TTC549 (cell line): ENCODE results near the gene OBSCN.

Experiments
- FAIRE-seq: peaks from 2 replicates; lab custom pipeline; 2012; peaks lifted over from hg19 to GRCh38; lab: Jason Lieb, UNC

OBSCN gene

GRCh38 chr1:228329887-228330286 lies 122.0 kb downstream of the OBSCN start:
- FAIRE-seq, result no peak

GRCh38 chr1:228332797-228333738 lies 125.2 kb downstream of the OBSCN start:
- no peak for FAIRE-seq

- no peak for FAIRE-seq
These were observed 125.9 kb downstream of the OBSCN start for GRCh38 chr1:228333739-228334115.

DNA sequence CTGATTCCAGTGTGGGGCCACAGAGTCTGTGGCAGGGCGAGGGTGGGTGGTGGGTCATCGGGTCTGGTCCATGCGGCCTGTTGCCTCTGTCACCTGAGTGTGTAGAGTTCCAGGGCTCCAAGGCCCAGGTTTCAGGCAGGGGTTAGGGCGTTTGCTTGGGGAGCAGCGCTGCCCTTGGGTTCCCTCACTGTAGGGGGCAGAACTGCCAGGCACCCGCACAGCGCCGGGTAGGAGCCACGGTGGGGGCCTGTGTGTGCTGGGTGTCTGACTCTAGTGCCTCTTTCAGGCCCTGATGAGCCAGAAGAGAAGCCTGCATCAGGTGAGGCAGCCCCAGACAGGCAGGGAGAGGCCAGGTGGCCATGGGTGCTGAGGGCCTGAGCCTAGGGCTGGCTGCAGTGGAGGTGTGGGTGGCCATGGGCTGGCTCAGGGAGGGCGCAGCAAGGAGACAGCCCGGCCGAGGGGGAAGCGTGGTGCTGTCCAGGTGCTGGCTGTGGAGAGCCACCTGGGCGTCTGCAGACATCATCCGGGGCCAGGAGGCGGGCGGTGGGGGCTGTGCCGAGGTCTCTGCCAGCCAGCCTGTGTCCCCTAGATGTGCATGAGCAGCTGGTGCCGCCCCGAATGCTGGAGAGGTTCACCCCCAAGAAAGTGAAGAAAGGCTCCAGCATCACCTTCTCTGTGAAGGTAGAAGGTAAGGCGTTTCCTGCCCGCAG lies 126.5 kb downstream of the OBSCN start:
- FAIRE-seq, result no peak

DNA sequence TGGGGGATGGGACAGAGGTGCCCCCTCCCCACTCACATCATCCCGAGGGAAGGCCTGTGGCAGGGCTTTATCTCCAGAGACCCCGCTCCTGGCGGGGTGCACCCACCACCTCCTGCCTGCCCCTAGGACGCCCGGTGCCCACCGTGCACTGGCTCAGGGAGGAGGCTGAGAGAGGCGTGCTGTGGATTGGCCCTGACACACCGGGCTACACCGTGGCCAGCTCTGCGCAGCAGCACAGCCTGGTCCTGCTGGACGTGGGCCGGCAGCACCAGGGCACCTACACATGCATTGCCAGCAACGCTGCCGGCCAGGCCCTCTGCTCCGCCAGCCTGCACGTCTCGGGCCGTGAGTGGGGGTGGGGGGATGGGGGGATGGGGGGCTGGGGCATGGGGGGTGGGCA lies 127.1 kb downstream of the OBSCN start:
- no peak for FAIRE-seq

DNA sequence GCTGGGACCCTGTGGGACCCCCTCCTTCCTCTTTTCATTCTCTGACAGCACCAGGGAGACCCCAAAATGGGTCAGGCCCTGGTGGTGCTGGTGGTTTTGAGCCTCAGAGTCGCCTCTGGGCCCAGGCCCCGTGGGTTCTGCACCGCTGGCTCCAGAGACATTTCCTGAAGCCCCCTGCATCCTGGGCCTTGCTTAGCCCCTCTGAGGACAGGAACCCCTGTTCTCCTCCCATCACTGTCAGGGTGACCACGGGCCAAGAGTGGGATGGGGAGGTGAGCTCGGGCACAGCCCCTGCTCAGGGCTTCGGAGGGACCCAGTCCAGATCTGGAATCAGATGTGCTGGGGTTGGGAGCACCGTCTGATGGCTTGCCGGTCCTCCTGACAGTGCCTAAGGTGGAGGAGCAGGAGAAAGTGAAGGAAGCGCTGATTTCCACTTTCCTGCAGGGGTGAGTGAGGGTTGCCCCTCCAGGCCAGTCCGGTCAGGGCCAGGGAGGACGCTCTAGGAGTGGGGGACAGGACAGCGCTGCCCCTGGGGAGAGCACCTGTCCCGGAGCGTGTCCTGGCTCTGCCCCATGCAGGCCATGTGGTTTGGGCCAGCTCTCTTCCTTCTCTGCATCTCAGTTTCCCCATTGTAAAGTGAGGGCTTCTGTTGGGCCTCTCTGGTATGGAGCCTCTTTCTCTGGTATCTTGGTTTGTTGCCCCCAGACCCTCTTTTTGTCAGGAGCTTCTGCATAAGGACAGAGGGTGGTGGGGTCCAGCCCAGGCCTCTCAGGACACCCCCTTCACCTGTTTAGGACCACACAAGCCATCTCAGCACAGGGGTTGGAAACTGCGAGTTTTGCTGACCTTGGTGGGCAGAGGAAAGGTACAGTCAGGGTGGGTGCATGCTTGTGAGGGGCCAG lies 127.8 kb downstream of the OBSCN start:
- no peak for FAIRE-seq

DNA sequence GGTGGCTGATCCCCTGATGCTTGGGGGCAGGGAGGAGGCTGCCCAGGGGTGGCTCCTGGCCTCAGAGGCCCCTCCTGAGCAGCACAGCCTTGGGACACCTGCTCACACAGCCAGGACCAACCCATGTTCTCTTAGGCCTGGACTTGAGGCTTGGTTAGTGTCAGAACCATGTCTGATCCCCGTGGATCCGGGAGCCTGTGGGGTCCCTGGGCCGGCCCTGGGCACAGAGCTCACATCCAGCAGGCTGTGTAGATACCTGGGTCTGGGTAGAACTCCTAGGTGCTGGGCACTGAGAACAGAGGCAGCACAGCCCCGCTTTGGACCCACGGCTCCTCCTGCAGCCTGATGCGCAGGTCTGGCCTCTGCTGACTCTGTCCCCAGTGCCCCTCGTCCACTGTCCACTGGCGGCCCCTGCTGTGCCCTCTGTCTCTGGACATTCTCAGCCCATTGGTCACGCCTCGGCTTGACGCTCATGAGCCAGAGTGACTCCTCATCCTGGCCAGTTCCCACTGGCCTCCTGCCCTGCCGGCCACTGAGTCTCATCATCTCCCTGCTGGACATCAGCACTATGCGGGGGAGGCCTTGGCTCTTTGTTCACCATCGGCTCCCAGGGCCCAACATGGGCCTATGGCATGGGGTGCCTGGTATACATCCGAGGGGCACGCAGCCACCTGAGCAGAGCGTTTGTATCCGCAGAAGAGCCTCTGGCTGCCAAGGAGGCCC lies 128.6 kb downstream of the OBSCN start:
- no peak for FAIRE-seq

GRCh38 chr1:228337031-228337564 lies 129.3 kb downstream of the OBSCN start:
- no peak for FAIRE-seq

DNA sequence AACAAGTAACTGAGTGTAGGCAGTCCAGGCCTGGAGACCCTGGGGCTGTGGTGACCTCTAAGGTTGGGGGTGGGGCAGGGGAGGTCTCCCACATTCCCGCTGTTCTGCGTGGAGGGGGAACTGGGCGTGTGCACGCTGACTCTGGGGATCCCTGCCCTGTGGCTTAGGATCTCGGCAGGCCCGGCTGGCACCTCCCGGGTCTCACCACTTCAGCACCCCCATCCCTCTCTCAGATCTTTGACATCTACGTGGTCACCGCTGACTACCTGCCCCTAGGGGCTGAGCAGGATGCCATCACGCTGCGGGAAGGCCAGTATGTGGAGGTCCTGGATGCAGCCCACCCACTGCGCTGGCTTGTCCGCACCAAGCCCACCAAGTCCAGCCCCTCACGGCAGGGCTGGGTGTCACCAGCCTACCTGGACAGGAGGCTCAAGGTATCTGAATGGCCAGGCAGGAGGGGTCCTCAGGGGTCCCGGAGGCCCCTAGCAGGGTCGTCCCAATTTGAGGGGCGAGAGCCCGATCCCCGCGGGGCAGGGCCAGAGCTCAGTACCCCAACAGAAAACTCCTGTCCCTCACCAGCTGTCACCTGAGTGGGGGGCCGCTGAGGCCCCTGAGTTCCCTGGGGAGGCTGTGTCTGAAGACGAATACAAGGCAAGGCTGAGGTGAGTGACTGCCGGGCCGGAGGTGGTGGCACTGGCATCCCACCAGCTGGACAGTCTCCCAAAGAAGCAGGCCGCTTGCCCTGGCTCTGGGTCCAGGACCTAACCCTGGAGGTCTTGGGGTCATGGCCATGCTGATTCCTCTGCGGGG lies 130.1 kb downstream of the OBSCN start:
- no peak for FAIRE-seq

- no peak for FAIRE-seq
These were observed 130.7 kb downstream of the OBSCN start for GRCh38 chr1:228338521-228339051.

GRCh38 chr1:228339059-228339704 lies 131.3 kb downstream of the OBSCN start:
- no peak for FAIRE-seq

- FAIRE-seq, result no peak
These were observed 132.2 kb downstream of the OBSCN start for GRCh38 chr1:228339766-228340685.

GRCh38 chr1:228340686-228341449 lies 133.0 kb downstream of the OBSCN start:
- no peak for FAIRE-seq

- no peak for FAIRE-seq
These were observed 133.6 kb downstream of the OBSCN start for GRCh38 chr1:228341450-228341813.

DNA sequence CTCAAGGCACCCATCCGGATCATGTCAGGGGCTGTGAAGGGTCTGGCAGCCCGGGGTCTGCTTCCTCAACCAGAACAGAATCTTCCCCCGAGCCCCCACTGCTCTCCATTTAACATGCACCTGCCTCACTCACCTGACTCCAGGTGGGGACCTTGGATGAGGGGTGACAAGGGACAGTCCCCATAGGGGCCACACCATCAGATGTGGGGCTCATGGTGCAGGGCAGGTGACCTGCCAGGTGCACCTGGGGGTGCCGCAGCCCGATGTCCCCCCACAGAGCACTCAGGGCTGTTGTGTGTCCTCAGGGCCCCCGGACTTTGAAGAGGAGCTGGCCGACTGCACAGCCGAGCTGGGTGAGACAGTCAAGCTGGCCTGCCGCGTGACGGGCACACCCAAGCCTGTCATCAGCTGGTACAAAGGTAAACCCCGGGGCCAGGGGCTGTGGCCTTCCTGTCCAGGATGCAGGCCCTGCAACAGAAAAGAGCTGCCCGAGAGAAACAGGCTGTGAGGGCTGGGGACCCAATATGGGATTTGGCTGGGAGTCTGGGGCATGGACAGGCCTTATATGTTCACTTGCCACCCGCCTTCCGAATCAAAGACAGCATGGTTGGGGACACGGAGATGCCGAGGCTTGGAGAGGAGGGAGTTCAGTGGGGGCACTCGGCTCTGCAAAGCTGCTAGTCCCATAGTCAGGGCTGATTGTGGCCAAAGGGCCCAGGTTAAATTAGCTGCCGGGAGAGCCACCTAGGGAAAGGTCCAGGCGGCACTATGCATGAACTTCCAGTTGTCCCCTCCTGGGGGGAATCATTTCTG lies 134.2 kb downstream of the OBSCN start:
- FAIRE-seq, result no peak

DNA sequence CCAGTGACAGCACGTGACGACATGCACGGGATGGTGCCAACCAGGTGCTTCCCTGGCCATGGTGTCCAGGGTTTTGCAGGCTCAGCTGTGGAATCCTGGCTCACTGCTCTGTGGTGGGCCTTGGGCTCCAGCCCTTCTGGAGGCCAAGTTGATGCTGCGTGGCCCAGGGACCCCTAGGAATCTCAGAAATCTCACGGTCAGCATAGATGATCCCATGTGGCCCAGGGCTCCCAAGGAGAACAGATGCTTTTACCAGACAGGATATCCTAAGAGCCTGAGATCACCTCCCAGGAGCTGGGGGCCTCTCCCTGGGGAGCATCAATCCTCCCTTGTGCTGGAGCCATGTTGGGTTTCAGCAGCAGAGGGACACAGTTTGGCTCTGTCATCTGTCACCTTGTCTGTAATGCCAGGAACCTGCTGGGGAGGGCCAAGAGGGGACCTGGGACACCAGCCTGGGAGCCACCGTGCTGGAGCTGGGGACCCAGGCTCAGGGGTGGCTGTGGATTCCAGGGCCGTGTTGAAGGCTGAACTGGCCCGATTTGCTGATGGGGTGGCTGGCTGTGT lies 134.9 kb downstream of the OBSCN start:
- no peak for FAIRE-seq

- FAIRE-seq, result no peak
These were observed 135.4 kb downstream of the OBSCN start for GRCh38 chr1:228343191-228343661.
